Renal pelvis (tissue), 4 donors: Measurements from ENCODE around the gene URGCP. TPM values are rescaled to one million over a fixed set of nuclear protein-coding genes. Genes with fewer than 3 reads are reported as not detected.

ENCODE experiments used
- DNase-seq: peaks from one replicate; pipeline ENCODE4 v3.0.0-alpha.2; 2013
- polyA plus RNA-seq, 3 donors: library from polyadenylated mRNA; unstranded; fragments of 120-200 nt; gene quantifications; one replicate each; pipeline ENCODE4 v1.2.1, GENCODE V29; 2013; ENCODE audit not compliant: insufficient read length in 3 of 3

The URGCP gene
- polyA plus RNA-seq, 3 donors: 29.2 to 42.1 (median 36.3) TPM

DNA sequence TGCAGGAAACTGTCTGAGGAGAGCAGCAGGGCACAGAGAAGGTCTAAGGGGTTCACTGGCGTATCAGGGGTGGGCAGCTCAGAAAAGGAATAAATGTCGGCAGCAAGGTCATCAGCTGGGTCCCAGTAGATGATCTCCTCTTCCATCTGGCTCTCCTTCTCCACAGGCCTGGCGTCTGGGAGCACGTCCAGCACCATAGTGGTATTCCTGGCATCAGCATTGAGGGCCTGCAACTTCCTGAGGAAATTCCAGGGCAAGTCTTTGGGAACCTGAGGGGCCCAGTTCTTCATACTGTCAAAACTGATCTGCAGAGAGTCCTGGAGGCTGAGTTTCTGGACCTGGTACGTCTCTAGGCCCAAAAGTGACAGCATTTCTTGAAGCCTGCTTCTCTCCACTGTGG, 27.5 kb downstream of the URGCP start:
- no peak for DNase-seq

DNA sequence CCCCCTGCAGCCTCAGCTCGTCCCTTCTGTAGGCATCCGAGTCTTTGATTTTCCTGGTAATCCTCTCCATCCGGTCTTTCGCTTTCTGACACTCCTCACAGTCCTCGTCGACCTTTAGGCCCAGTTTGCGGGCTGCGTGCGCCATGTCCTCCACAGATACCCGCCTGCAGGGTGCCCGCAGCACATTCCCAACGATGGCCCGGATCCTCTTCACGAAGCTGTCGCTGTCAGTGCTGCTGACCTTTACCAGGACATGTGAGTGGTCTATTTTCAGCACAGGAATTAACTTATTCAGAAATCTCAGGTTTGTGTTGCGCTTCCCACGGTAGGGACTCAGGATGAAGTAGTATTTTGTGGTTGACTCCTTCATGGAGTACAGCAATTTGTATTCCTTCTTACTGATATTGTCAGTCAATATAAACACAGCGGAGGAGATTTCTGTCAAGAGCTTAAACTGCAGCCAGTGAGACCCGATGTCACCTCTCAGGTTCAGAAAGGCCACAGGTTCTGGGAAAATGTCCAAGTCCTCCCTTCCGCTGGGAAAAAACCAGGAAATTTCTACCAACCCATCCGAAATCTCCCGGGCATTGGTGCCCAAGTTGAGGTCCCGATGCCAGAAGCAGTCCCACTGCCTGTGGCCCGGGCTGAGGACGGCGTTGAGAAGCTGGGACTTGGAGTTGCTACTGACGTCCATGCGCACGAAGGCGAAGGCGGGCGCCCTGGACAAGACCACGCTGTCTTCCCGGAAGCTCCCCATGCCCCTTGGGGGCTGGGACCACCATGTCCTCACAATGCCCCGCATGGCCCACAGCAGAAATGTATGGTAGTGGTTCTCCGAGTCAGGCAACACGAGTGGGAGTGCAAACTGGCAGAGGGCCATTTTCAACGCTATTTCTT, 28.2 kb downstream of the URGCP start:
- no peak for DNase-seq

DNA sequence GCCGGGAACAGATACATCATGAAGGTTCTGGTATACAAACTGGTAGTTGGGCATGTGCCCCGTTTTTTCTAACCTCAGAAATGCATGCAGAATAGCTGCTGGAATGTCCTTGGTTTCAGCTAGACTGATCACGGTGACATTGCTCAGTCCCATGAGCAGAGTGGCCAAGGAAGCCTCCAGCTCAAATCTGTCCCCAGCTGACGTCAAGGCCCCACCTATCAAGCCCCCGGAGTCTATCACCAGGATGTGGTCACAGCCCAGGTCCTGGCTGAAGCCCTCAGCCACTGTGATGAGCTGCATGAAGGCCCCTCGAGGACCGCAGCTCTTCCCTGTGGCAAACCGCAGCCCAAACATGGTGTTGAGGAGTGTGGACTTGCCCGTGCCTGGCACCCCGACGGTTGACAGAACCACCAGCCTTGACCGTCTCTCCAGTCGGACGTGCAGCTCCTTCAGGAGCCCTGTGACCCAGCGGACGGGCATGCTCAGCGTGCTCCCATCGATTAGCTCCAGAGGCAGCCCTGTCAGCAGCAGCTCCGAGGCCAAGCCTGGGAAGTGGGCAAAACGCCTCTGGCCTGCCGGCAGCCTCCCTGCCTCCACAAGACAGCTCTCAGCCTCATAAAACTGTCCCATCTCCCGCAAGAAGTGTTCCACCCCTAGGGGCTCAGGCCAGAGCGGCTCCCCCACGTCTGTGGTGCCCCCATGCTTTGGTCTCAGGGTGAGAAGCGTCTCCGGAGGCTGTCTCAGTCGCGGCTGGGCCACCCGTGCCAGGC, 29.2 kb downstream of the URGCP start:
- no peak for DNase-seq

DNA sequence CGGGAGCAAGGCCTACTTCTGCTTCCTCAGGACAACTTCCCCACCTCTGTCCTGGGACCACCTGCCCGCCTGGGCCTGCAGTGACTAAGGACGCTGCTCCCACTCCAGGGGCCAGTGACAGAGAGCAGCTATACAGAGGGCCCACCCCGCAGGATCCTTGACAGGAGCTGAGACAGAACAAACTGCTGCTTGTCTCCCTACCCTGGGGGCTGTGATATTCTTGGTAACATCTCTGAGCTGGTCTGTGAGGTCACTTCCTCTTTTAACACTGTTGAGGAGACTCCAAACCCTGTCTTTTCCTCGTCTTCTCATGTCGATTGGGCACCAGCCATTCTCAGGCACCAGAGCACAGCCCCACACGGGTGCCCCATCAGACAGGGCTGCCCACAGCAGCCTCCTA, 30.2 kb downstream of the URGCP start:
- no peak for DNase-seq

DNA sequence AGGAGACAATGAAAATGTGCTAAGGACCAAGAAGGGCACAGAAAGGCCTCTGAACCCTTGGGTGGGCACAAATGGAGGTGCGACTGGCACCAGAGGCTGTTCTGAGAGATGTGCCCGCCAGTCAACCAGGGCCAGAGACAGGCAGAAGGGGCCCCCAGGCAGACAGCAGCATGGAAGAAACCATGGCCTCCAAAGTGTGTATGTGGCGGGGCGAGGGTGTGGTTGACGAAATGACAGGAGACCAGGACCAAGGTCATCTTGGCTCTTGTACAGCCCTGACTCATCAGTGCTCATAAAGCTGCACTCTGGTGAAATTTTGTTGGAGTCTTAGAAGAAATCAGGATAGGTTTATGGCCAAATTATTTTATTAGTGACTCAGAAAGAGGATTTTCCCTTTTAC, 33.1 kb downstream of the URGCP start:
- DNase-seq: no peak

DNA sequence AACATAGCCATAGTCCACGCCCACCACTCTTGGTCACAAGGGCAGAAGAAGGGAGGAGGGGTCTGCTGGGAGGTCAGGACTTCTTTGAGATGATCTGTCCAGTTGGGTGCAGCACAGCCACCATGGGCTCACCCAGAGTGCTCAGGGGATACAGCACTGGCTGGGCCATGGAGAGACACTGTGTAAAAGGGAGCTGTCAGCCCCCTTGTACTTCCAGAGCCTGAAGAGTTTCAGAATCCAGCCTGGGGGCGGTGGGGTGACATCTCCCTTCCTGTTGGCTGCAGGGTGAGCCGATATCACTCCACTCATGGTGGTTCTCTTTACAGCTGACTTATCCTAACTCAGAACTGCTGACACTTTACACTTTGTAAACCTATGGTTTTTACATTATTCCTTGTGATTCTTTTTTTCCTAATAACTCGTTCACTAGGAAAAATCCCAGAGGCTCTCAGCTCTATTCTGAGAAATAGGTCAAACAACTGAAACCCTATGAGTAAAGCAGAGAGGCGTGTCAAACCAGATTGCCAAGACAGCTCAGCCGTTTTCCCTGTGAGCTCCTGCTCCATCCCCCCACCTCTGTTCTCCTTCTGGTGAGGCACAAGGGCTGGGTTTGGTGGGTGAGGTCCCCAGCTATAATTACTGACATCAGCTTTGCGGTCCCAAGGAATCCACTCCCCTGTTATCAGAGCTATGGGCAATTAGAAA, 33.8 kb downstream of the URGCP start:
- peak; percentile 4 for DNase-seq

DNA sequence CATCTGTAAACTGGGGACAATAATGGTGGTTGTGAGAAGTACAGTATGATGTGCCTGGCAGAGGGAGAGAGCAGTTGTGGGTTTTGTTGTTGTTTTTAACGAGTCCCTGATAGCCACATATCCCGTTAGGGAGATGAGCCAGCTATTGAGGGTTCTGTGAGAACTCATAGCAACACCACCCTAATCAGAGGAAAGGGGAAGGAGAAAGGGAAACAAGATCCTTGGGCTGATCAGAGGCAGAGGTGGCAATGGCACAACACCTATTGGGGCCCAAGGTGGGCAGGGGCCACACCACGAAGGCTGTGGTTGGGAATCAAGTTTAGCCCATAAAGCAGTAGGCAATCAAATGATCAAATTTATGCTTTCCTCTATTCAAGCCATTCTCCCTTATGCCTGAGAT, 35.3 kb downstream of the URGCP start:
- no peak for DNase-seq

DNA sequence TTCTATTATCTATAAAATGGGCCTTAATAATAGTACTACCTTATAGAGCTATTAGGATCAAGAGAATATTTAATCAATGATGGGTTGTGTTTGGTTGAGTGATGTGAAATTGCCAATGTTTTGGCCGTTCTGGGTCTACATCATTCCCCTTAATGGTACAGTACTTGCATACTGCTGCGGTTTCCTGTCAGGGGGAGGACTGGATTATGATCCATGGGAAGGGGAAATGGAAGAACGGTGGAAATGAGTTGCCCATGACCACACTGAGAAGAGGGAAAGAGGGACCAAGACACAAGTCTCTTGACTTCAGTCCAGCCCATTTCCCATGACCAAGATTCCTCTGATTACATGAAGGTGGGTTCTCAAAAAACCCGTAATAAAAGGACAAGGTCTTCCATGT, 36.1 kb downstream of the URGCP start:
- no peak for DNase-seq

DNA sequence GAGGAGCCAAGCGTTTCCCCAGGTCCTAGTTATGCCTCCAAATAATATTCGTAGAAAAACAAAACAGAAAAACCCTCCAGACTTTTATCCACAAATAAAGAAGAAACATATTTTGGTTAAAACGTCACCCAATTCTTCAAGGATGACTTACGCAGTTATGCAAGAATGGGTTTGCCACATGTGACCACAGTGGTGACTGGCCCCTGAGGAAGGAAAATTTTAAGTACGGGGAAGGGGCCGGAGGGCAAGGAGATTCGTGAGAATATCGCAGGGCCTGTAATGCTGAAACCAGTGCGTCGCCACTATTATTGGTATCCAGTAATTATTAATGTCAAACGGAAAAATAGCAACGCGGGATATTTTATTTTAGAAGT, 36.5 kb downstream of the URGCP start:
- DNase-seq: peak; percentile 21

DNA sequence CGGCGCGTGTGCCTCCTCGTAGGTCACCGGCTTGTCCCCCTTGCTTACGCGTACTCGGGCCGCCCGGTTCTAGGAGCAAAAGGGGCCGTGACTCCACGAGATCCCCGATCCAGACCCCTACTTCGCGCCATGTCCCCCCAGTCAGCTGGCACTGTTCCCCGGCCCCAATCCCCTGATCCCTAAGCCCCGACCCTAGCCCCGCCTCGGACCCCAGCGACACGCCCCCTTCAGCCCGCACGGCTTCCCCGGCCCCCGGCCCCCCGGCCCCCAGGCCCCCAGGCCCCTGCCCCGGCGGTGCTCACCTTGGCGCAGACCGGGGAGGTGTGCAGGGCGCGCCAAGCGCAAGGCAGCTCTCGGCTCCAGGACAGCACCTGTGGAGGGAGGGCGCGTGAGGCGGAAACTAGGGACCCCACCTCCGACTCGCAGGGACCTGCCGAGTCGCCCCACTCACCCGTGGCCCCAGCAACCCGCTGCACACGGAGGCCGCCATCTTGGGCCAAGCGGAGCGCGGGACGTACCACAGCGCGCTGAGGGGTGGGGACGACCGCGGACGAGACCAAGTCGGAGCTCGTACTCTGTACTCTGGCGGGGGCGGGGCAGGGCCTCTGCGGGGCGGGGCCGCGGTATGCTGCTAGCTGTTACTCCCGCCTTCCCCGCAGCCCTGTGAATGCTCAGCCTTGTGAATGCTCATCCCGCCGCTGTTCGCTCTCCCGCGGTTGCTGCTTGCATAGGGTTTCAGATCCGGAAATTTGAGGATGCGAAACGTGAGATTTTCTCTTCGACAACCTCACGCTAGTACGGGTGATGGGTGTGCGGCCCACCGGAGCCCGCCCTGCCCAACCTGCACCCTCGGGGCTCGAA, 37.2 kb downstream of the URGCP start, which contains the start of gene MRPS24:
MRPS24 (minus strand) TSS at position 512 of the 861 bp plus-strand sequence; CDS start at position 490, 22 bp downstream.
- peak; percentile 94 for DNase-seq

DNA sequence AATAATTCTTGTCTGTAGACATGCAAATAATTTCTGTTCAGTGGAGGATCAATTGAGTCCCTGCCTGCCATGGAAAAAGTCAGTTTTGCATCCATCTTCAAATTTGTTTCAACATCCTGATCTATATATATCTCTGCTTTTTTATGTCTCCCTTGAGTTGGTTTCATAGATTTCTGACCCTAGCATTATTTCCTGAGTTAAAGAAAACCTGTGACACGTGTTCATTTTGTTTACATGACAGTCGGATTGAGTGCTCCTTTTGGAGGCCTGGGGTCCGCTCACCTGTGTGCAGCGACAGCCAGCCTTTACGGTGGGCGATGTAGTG, 37.8 kb downstream of the URGCP start:
- peak; percentile 4 for DNase-seq

DNA sequence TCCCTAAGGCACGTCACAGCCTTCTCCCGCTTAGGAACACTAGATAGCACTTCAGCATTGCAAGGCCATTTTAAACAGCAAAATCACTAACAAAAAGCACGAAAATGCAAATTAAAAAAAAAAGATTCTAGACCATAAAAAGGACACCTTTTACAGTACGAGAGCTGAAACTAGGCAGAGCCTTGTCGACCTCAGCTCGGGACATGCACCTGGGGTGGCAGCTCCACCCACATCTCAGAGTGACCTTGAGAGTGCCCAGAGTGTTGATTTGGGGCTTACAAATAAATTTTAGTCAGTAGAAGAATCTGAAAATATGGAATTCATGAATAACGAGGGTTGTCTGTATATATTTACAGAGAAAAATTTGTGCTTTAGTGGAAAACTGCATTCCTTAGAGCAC, 38.2 kb downstream of the URGCP start:
- no peak for DNase-seq

DNA sequence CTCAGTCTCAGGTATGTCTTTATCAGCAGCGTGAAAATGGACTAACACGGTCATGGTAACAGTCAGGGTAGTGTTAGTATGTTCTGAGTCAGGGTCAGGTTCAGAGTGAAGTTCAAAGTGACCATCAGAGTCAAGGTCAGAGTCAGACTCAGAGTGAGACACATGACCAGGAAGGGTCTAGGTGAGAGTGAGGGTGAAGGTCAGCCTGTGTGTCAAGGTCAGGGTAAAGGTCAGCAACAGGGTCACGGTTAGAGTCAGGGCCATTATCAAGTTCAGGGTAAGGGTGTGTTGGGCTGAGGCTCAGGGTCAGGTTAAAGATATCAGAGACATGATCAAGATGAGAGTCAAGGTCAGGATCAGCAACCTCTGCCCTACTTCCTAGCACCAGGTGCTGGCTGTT, 41.1 kb downstream of the URGCP start:
- DNase-seq: no peak

DNA sequence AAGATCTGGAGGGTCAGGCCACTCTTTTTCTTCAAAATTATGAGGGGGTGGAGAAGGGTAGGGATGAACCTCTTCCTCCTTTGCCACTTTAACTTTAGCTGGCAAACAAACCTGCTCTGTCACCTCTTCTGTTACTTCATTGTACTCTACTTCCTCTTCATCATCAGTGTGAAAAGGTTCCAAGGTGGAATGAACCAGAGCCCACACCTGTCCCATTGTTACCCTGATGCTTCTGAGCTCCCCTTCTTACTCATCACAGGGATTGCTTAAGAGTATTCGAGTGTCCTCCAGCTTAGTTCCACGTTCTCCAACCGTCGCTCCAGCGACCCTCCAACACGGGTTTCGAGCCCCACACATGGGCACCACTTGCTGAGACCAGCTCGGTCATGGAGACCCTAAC, 42.3 kb downstream of the URGCP start:
- no peak for DNase-seq

DNA sequence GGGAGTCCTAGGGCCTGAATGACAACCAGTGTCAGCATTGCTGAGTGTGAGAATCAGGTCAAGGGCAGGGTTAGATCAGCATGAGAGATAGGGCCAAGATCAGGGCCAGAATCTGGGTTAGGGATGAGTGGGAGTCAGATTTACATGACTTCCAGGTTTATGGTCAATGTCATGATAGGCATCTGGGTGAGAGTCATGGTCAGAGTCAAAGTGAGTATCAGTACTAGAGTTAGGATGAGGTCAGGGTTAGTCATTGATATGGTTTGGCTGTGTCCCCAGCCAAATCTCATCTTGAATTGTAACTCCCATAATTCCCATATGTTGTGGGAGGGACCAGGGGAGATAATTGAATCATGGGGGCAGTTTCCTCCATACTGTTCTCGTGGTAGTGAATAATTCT, 49.4 kb downstream of the URGCP start:
- DNase-seq: no peak

DNA sequence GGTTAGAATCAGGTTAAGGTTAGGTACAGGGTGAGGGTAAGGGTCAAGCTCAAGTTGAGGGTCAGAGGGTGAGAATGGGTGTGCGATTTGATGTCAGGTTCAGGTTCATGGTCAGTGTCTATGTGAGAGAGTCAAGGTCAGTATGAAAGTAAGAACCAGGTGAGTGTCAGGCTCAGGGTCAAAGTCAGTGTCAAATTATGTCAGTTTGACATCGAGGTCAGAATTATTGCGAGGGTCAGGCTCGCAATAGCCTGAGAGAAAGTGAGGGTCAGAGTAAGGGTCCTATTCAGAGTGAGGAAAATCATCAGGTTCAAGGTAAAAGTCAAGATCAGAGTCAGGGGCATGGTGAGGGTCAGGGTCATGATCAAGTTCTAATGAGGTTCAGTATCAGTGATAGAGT, 50.1 kb downstream of the URGCP start:
- DNase-seq: no peak

DNA sequence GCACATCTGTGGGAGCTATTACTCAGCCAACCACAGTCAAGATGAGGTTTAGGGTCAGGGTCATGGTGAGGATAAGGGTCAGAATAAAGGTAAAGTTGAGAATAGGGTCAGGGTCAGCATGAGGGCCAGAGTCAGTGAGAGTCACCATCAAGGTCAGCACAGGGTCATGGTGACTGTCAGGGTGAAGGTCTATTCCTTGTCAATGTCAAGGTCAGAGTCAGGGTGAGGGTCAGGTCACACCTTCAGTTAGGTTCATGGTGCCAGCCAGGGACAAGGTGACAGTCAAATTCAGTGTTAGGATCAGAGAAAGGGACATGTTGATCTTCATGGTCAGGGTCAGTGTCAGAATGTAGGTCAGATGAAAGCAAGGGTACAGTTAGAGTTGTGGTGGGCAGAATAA, 51.2 kb downstream of the URGCP start:
- no peak for DNase-seq

DNA sequence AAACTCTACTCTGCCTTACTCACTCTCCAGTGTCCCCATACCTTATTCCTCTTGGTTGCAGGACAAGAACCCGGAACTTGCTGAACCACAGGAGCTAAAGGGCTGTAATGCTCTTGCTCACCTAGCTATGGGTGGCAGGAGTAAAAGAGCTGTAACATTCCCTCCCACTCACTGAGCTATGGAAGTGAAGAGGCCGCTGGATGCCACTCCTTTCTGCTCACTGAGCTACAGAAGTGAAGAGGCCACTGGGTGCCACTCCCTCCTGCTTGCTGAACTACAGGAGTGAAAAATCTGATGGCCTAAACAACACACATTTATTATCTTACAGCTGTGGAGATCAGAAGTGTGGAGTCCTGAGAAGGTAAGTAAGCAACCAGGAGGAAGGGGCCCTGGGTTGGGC, 54.6 kb downstream of the URGCP start:
- no peak for DNase-seq

DNA sequence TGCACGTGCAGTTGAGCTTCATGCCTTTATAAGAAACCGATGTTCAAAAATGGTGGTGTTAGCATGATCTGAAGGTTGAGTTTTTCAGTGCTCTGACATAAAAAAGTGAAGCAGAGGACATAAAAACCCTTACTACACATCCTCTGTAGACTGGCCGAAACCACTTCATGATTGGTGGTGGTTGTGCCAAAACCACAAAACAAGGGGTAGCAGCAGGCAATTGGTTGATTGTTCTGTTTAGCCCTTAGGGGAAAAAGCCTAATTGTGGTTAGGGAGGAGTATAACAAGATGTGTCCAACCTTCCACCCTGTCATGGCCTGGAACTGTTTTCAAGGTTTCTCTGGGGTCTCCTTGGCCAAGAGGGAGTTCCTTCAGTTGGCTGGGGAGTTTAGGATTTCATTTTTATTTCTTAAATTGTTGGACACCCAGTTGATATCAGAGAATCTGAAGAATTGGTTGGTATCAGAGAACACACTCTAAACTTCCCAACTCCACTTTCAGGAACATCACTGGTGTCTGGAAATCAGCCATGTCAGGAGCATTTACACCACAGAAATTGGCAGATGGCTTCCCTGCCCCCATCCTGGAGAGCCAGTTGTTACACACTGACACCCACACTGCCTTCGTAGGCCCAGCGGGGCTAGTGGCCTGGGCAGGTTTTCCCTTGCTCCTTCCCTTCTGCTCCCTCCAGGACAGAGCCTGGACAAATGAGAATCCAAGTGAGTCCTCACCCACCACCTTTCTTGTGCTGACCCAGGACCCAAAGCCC, 55.9 kb downstream of the URGCP start:
- no peak for DNase-seq

DNA sequence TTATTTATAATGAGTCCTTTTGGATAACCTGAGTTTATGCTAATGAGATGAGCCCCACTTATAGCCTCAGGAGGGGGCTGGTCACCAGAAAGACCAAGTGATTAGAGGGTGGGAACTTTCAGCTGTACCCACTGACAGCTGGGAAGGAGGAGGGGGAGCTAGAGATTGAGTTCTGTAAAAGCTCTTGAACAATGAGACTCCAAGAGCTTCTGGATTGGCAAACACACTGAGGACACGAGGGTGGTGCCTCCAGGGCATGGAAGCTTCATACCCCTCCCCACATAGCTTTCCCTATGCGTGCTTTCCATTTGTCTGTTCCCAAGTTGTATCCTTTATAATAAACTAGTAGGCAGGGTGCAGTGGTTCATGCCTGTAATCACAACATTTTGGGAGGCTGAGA, 57.3 kb downstream of the URGCP start:
- DNase-seq: no peak

DNA sequence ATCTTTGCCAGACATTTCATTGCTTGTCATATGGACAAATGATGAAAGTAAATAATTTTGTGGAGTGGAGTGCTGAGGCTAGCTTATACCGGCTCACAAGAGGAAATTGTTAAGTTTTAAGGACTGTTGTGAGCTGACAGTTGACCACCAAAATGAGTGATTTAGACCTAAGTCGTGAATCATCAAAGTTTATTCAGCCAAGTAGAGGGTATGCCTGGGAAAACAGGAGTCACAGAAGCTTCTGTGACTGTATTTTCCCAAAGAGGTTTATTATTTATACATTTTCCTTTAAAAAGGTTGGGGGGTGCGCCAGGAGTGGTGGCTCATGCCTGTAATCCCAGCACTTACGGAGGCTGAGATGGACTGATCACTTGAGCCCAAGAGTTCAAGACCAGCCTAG, 58.9 kb downstream of the URGCP start:
- no peak for DNase-seq
